Activated CD8-positive, alpha-beta memory T cell treated with anti-CD3 and anti-CD28 coated beads, Interleukin-2, amount 50 U/mL, for 48 hours (primary cell): Measurements from ENCODE around the gene PRKAR2B.
A peak's percentile ranks its signal among the peaks of the same experiment; 100 is the strongest.
"Not testable (repeated sequence)": the region's sequence is repeated elsewhere in the genome, so short reads cannot be mapped to it uniquely, and the experiment has no call there.

Source experiments
- DNase-seq: peaks from one replicate; pipeline ENCODE4 v3.0.0-alpha.2; 2020

The PRKAR2B gene

DNA sequence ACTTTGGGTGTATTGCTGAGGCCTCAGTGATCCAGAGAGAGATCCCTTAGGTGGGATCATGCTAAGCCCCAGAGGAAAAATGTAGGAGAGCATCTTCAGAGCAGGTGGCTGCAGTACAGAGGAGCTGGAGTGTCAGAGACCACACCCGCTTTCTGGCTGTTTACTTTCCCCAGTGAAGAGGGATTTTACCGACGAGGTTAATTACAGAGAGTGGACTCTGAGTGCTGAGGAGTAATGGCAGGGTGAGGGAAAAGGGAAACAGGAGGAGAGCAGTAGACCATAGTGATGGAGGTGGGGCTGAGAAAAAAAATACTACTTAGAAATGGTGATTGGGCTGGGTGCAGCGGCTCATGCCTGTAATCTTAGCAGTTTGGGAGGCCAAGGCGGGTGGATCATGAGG, 81.0 kb downstream of the PRKAR2B start:
- DNase-seq, result no peak

DNA sequence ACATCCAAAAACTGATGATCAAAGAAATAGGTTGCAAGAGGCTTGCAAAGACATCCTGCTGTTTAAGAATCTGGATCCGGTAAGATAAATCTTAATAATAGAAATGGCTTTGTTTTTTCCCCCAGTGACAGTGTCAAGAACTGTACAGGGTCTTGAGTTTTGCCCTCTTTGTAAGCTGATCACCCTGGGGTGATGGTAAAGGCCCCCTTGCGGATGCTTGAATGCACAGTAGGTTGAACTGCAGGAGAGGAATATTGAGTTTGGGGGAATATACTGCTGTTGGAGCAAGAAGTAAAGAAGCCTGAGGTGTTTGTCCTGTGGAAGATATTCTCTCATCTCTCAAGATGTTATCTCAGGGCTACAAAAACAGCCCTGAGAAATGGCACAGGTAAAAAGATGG, 83.7 kb downstream of the PRKAR2B start:
- no peak for DNase-seq

DNA sequence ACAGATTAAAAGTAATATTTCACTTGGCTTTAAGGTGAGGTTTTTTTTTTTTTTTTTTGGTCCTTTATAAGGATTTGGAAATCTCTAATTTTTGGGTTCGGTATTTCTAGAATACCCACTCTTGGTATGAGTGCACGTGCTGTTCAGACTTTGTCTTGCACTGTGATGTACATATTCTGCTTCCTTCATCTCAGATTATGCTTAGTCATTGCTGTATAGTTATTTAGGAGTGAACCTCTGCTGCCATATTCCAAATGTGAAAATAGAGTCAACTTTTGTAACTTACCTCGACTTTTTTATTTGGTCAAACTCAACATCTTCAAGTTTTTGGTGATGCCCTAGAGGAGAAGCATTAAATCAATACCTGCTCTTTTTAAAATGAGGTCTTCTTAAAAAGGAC, 84.2 kb downstream of the PRKAR2B start:
- no peak for DNase-seq

DNA sequence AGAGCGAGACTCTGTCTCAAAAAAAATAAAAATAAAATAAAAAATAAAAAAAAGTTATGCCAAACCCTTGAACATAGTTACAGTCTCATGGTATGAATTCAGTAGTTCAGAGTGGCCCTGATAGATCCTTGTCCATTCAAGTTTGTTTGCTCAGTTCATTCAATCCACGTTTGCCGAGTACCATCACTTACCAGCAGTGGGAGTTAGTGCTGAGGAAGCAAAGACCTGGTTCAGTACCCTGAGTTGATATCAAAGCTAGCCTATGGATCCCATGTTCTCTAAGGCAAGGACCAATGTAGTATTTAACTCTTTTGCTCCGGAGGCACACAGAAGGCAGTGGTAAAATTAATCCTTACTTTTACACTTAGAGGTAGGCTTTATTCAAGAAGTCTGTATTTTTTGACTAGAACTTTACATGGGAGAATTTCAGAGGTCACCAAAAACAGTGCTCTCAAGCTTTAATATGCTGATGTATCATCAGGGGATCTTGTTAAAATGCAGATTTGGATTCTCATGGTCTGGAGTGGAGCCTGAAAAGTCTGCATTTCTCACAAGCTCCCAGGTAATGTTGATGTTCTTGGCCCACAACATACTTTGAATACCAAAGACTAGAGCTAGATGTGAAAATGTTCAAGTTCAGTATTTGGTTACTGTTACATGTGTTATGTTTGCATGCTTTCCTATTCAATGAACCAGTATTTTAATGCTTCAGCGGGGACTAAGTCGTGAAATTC, 86.1 kb downstream of the PRKAR2B start:
- DNase-seq, result no peak

DNA sequence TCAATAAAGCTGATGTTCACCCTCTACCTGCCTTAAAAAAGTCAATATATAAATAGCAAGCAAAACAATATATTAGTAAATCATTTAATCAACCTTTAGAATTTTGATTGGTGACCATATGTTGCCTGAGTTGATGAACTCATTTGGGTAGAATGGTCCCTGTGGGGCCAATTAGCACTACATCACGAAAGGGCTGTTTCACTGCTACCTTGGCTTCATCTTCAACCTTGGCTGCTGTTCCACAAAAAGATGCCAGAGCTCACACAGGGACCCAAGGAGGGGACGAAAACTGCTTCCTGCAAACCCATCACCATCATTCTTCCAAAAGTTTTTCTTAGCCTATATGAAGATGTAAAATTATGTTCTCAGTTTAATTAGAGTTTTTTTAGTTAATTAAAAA, 88.9 kb downstream of the PRKAR2B start:
- no peak for DNase-seq

DNA sequence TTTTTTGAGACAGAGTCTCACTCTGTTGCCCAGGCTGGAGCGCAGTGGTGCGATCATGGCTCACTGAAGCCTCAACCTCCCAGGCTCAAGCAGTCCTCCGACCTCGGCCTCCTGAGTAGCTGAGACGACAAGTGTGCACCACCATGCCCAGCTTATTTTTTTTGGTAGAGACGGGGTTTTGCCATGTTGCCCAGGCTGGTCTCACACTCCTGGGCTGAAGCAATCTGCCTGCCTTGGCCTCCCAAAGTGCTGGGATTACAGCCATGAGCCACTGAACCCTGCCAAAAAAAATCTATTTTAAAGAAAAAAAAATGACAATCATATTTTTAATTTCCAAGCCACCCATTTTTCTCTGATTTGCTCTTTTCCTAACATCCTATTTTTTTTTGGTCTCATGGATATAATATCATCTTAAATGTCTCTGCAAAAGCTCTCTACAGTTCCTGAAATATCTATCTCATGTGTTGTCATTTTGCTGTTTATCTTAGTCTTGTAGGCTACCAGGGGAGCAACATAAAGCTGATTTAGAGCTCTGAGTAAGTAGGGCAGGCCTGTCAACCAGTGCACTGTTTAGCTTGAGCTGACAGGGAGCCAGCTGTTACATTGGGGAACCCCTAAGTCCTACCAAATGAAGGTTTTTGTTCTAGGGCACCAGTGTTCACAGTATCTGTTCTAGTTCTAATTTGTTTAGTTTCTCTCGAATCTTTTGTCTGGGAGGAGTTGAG, 94.4 kb downstream of the PRKAR2B start:
- no peak for DNase-seq

DNA sequence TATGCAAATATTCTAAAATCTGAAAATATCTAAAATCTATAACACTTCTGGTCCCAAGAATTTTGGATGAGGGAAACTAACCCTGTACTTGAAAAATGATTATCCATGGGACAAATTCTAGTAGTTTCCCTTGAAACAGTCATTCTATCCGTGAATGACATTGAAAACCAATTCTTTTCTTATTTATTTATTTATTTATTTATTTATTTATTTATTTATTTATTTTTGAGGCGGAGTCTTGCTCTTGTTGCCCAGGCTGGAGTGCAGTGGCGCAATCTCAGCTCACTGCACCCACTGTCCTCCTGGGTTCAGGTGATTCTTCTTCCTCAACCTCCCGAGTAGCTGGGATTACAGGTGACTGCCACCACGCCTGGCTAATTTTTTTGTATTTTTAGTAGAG, 99.4 kb downstream of the PRKAR2B start:
- DNase-seq, result not testable (repeated sequence)

DNA sequence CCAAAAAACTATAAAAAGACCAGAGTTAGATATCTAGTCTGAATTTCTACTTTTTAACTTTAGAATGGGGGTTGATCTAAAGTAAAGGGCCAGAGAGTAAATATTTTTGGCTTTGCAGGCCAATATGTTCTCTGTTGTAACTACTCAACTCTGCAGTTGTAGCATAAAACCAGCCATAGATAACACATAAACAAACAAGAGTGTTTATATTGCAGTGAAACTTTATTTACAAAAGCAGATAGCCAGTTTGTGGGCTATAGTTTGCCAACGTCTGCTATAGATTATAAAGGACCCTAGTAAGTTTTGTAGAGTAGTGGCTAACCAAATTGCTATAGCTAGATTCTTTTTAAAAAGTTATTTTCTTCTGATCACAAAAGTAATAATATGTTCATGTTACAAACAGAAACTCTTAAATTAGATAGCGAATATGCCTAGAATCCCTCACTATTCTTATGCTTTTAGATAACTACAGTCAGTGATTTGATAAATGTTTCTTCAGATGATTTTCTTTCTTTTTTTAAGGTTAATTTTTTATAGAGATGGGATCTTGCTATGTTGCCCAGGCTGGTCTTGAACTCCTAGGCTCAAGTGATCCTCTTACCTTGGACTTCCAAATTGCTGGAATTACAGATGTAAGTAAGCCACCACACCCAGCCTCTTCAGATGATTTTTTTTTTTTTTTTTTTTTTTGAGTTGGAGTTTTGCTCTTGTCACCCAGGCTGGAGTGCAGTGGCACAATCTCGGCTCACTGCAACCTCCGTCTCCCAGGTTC, 100.7 kb downstream of the PRKAR2B start:
- no peak for DNase-seq

DNA sequence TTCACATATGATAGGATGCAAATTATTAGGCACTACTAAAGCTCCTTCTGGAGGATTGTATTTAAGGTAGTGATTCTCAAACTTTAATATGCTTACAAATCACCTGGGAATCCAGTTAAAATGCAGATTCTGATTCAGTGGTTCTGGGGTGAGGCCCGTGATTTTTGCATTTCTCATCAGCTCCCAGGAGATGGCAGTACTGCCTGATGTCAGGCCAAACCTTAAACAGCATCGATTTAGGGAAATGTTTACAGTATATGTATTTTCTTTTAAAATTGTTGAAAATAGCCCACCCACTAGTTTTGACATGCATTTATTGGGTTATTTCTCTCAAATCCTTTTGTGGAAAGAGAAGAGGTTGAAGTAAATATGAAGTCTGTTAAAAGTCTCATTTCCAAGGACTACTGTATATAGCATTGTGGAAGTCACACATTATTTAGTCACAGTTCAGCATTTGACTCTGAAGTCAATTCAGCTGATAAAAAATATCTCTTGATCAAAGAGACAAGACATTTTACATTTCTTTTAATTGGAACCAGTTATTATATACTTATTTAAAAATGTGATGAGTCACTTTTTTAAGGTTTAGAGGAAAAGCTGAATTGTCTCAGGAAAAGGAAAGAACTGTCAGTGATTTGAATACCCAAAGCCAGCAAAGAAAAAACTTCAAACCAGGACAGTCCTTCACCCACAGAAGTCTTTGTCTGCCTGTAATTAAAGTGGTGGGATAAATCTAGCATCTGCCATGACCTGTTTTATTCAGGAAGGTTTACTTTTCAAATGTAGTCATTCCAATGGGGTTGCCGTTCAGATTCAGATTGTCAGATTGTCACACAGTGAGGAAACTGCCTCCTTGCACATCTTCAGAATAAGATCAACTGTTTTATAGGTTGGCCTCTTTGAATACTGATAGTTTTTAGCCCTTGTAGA, 103.2 kb downstream of the PRKAR2B start:
- DNase-seq, result no peak

DNA sequence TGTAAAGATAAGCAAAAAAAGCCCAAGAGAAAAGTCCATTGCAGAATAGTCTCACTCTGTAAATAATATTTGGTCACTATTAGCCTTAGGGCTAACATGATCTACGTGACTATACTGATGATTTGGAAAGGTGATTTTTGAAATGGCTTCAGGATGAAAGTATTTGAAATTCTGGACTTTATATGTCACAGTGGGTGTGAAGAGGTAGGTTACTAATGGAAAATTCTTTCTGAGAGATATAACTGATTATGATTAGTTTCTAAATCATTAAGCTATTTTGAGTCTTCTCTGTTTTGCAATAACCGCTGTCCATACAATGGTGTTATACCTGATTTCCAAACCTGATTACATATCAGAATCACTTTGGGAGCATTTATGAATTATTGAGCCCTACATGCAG, 104.2 kb downstream of the PRKAR2B start:
- DNase-seq, result no peak

DNA sequence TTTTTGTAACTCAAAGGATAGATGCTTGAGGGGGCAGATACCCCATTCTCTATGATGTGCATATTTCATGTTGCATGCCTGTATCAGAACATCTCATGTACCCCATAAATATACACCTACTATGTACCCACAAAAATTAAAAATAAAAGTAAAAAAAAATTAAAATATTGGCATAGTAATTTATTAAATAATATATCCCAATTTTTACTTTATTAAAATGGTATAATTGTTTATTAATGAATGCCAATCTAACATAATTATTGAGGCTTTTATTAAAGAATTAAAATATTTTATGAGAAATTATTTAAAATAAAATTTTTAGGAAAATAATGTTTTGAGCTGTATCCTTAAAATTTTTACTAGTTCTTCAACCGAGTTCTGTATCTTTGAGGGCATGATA, 105.4 kb downstream of the PRKAR2B start:
- no peak for DNase-seq

DNA sequence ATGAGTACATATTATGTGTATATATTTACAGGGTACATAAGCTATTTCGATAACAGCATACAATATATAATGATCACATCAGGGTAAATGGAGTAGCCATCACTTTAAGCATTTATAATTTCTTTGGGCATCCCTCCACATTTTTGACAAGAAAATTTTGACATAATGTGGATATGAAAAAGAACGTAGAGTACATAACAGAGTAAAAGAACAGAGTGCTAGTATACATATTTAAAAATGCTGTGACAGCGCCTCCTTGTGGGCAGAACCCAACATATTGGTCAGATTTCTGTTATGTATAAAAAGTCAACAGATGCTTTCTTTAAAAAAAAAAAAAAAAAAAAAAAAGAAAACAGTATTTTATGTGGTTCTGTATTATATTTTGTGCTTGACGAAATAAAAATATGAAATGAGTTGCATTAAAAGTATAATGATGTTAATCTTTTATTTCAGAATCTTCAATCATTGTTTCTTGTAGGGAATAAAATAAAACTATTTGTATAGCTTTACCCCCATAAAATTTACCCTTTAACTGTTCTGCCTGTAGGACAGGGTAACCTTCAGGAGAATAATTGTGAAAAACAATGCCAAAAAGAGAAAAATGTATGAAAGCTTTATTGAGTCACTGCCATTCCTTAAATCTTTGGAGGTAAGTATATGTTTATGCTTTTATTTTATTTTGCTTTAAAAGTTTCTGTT, 106.0 kb downstream of the PRKAR2B start:
- peak; percentile 87 for DNase-seq

DNA sequence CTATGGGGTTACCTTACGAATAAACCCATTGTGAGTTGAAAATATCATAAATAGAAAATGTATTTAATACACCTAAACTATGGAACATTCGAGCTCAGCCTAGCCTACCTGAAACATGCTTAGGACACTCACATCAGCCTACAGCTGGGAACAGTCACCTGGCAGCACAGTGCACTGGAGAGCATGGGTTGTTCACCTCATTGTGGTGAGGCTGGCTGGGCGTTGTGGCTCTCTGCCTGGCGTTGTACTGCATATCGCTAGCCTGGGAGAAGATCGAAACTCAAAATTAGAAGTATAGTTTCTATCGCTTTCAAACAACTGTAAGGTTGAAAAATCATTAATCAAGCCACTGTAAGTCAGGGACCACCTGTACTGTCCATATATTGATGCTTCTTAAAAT, 107.0 kb downstream of the PRKAR2B start:
- DNase-seq, result no peak

DNA sequence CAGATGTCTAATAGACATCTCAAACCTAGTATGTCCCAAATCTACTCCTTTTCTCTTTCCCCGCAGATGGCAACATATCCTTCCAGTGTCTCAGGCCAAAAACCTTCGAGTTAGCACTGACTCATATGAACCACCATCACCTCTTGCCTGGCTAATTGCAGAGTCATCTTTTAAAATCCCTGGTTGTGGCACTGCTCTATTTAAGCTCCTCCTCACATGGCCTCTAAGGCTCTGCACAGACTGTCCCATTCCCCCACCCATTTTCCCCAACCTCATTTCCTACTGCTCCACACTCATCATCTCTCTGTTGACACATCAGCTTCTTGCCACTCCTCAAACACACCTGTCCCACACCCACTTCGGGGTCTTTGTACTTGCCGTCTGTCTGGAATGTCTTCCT, 107.5 kb downstream of the PRKAR2B start:
- DNase-seq, result no peak

DNA sequence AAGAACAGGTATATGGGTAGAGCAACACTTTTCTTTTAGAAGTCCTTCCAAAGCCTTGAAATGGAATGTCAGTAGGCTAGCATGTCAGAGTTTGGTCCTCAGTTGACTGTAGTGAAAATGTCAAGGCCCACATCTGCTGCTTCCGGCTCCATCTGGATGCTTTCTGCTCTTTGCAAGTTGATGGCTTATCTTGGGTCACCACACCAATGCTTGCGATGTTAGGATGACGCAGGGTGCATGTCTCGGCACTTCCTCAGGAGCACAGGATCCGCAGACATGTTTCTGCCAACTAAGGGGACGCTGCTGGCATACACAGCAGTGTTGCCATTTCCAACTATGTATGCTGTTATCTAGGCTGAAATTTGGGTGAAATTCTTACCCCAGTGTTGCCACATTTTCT, 110.3 kb downstream of the PRKAR2B start:
- DNase-seq, result no peak

DNA sequence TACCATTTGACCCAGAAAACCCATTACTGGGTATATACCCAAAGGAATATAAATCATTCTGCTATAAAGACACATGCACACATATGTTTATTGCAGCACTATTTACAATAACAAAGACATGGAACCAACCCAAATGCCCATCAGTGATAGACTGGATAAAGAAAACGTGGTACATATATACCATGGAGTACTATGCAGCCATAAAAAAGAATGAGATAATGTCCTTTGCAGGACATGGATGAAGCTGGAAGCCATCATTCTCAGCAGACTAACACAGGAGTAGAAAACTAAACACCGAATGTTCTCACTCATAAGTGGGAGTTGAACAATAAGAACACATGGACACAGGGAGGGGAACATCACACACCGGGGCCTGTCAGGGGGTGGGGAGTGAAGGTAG, 111.2 kb downstream of the PRKAR2B start:
- not testable (repeated sequence) for DNase-seq

DNA sequence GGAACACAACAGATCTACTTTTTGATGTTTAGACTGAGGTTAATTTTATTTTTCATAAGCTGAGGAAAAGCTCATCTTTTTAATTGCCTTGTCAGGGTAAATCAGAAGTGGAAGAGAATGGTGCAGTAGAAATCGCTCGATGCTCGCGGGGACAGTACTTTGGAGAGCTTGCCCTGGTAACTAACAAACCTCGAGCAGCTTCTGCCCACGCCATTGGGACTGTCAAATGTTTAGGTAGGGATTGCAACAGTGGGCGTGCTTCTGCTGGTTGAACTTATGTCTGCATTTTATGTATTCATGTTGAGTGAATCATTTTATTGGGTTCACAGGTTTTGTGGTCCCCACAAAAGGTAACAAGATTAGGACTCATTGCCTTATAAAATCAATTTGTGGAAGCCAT, 112.6 kb downstream of the PRKAR2B start:
- DNase-seq, result no peak

DNA sequence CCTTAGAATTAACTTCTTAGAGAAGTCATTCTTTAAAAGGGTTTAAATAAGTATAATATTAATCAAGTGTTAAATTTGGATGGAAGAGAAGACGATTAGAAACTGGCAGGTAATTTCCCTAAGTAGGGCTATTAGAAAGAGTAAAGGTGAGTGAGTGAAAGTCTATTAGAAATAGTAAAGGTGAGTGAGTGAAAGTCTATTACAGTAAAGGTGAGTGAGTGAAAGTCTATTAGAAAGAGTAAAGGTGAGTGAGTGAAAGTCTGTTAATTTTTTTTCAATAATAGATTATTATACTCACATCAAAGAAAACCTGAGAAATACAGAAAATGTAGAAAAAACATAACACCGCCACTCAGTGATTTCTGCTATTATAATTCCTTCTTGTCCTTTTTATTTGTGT, 113.5 kb downstream of the PRKAR2B start:
- no peak for DNase-seq

DNA sequence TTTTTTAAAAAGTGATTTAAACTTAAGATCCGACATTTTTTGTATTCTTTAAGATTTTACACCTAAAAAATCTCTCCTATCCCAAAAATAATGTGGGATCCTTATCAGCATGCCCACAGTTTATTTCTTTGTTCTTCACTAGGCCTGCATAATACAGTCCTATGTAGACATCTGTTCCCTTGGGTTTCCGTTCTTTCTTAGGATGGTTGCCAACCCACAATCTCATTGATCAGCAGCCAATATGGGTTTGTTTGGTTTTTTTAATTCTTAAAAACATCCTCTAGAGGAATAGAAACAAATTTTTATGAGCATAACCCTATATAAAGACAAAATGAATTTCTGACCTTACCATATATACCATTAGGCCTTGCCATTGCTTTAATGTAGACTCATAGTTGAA, 115.9 kb downstream of the PRKAR2B start:
- DNase-seq, result no peak

DNA sequence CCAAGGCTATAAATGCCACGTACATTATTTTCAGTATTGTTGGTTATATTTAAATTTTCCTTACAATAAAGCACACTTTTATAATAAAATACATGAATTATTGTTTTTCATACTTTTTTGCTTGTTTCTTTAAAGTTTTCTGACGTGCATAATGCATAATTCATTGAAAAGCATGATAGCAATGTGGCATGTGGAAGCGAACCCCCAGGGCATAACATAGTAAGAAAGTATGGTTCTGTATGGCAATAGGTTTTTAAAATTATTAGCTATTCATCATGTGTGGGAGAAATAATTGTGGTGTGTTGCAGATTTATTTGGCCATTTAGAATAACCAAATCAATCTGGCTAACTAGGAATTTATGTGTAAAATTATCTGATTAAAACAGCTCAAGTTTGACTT, 116.9 kb downstream of the PRKAR2B start:
- no peak for DNase-seq

DNA sequence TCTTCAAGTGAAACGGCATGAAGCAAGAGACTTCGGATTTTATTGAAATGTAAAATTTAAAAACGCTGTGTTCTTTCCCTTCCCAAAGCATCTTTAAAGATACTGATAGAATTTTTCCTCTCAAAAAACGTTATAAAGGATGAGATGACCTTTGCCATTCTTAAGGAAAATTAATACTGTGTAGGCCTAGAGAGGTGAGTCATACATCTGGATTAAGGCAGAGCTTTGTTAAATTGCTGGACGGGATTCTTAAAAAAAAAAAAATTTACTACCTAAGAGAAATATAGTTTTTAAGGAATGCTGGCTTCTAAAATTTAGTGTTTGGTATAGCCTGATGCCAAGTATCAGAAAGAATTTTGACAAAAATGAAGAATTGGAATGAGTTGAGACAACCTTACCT, 118.0 kb downstream of the PRKAR2B start:
- no peak for DNase-seq

DNA sequence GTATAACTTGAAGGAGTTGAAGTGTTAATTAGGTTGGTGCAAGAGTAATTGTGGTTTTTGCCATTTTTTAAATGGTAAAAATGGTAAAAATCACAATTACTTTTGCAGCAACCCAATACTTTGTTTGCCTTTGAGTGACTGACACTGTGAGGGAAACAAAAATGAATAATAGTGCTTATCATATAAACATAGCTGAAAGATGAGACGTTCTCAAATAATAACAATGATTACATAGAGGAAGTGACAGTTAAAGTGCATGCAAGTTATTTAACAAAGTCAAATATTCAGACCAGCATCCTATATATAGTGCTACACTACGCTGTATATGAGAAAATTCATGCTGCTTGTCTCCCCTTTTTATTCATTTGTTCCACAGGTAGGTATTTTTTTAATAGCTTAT, 119.6 kb downstream of the PRKAR2B start:
- DNase-seq, result no peak
